HEK293 (cell line): ENCODE results near the gene PTPRN2.

Source experiments
- CTCF ChIA-PET: fragments of 350-600 bp; formaldehyde crosslinking; extraction: SDS; loops from one replicate; lab custom pipeline; 2021; ENCODE audit warnings: antibody characterized with exemption; lab: Yijun Ruan, JAX
- POLR2A ChIA-PET: fragments of 300-600 bp; formaldehyde crosslinking; extraction: SDS; loops from one replicate; lab custom pipeline; 2020; ENCODE audit warnings: antibody characterized with exemption, inconsistent platforms; lab: Yijun Ruan, JAX
- H3K27ac ChIP-seq: fragments of 200-500 bp; sonication (Bioruptor generic); 2 replicates; pipeline ENCODE4 v1.5.1; 2014; ENCODE audit warnings: low read depth, low read length, control low read depth, inconsistent platforms; ENCODE audit errors: extremely low read depth
- H3K36me3 ChIP-seq, 2 experiments: fragments of 200-500 bp in 1 of 2; sonication (Bioruptor generic) in 1 of 2; 1 replicate in 1 of 2; 2 replicates in 1 of 2; pipeline ENCODE4 v1.5.1; 2014 to 2017; ENCODE audit warnings: inconsistent platforms in 2 of 2, low read length in 2 of 2; ENCODE audit not compliant: control insufficient read depth in 2 of 2, insufficient read depth in 1 of 2
- H3K4me1 ChIP-seq: fragments of 200-500 bp; sonication (Bioruptor generic); 2 replicates; pipeline ENCODE4 v1.5.1; 2014; ENCODE audit warnings: mild to moderate bottlenecking, low read length, inconsistent platforms; ENCODE audit not compliant: control insufficient read depth, insufficient read depth
- H3K4me3 ChIP-seq: 2 replicates; pipeline ENCODE4 v1.5.1; 2011; ENCODE audit warnings: low read depth, mild to moderate bottlenecking, control low read depth, low read length, moderate library complexity
- H3K9me3 ChIP-seq: fragments of 200-500 bp; sonication (Bioruptor generic); 2 replicates; pipeline ENCODE4 v1.5.1; 2014; ENCODE audit warnings: low read depth, low read length, inconsistent platforms; ENCODE audit not compliant: control insufficient read depth, insufficient read depth
- ELK4 ChIP-seq: IDR thresholded peaks from 2 replicates; pipeline ENCODE4 v1.6.1; 2011; ENCODE audit warnings: mild to moderate bottlenecking, low read depth, low read length, borderline replicate concordance
- GLI2 ChIP-seq: fragments of 450-650 bp; formaldehyde crosslinking; IDR thresholded peaks from 2 replicates; pipeline ENCODE4; 2017; ENCODE audit warnings: missing biosample characterization, missing genetic modification characterization, low read depth, borderline replicate concordance
- GLI4 ChIP-seq: fragments of 450-650 bp; formaldehyde crosslinking; IDR thresholded peaks from 2 replicates; pipeline ENCODE4 v1.5.1; 2016; ENCODE audit warnings: missing biosample characterization, missing genetic modification characterization
- KLF9 ChIP-seq: fragments of 450-650 bp; formaldehyde crosslinking; IDR thresholded peaks from 2 replicates; pipeline ENCODE4 v1.5.1; 2016; ENCODE audit warnings: missing biosample characterization, missing genetic modification characterization, low read depth
- ZBTB20 ChIP-seq: fragments of 450-650 bp; formaldehyde crosslinking; IDR thresholded peaks from 2 replicates; pipeline ENCODE4 v1.5.1; 2016; ENCODE audit warnings: missing biosample characterization, missing genetic modification characterization
- ZBTB49 ChIP-seq: fragments of 450-650 bp; formaldehyde crosslinking; IDR thresholded peaks from 2 replicates; pipeline ENCODE4 v1.5.1; 2016; ENCODE audit warnings: missing biosample characterization, missing genetic modification characterization, low read depth
- ZIC2 ChIP-seq: fragments of 450-650 bp; formaldehyde crosslinking; IDR thresholded peaks from 2 replicates; pipeline ENCODE4 v1.5.1; 2016; ENCODE audit warnings: missing biosample characterization, missing genetic modification characterization
- ZNF112 ChIP-seq: fragments of 450-650 bp; formaldehyde crosslinking; IDR thresholded peaks from 2 replicates; pipeline ENCODE4 v1.5.0; 2017; ENCODE audit warnings: missing biosample characterization, missing genetic modification characterization
- ZNF114 ChIP-seq: fragments of 450-650 bp; formaldehyde crosslinking; IDR thresholded peaks from 2 replicates; pipeline ENCODE4 v1.5.0; 2017; ENCODE audit warnings: missing biosample characterization, missing genetic modification characterization
- ZNF18 ChIP-seq: fragments of 450-650 bp; formaldehyde crosslinking; IDR thresholded peaks from 2 replicates; pipeline ENCODE4 v1.5.1; 2016; ENCODE audit warnings: missing biosample characterization, missing genetic modification characterization
- ZNF23 ChIP-seq: fragments of 450-650 bp; formaldehyde crosslinking; IDR thresholded peaks from 2 replicates; pipeline ENCODE4 v1.5.1; 2016; ENCODE audit warnings: missing biosample characterization, missing genetic modification characterization, borderline replicate concordance
- ZNF354C ChIP-seq: fragments of 450-650 bp; formaldehyde crosslinking; IDR thresholded peaks from 2 replicates; pipeline ENCODE4 v1.5.1; 2016; ENCODE audit warnings: missing biosample characterization, missing genetic modification characterization, low read depth, borderline replicate concordance
- ZNF394 ChIP-seq: fragments of 450-650 bp; formaldehyde crosslinking; IDR thresholded peaks from 2 replicates; pipeline ENCODE4 v1.5.1; 2016; ENCODE audit warnings: missing biosample characterization, missing genetic modification characterization, mild to moderate bottlenecking, moderate library complexity, borderline replicate concordance
- ZNF473 ChIP-seq: fragments of 450-650 bp; formaldehyde crosslinking; IDR thresholded peaks from 2 replicates; pipeline ENCODE4 v1.5.1; 2017; ENCODE audit warnings: missing biosample characterization, missing genetic modification characterization
- ZNF621 ChIP-seq: fragments of 450-650 bp; formaldehyde crosslinking; IDR thresholded peaks from 2 replicates; pipeline ENCODE4 v1.5.1; 2017; ENCODE audit warnings: missing biosample characterization, missing genetic modification characterization
- ZNF830 ChIP-seq: fragments of 450-650 bp; IDR thresholded peaks from 2 replicates; pipeline ENCODE4 v1.5.0; 2018; ENCODE audit warnings: missing biosample characterization, missing genetic modification characterization, low read depth, mild to moderate bottlenecking, moderate library complexity
- ZSCAN30 ChIP-seq: fragments of 450-650 bp; IDR thresholded peaks from 2 replicates; pipeline ENCODE4 v1.5.1; 2018; ENCODE audit warnings: missing biosample characterization, mild to moderate bottlenecking, missing genetic modification characterization, moderate library complexity
- TF ChIP-seq, protein P1 (sequence below): fragments of 450-650 bp; IDR thresholded peaks from 2 replicates; pipeline ENCODE4 v1.5.1; 2018; ENCODE audit warnings: missing biosample characterization, missing genetic modification characterization
- TF ChIP-seq, protein P2 (sequence below): fragments of 450-650 bp; formaldehyde crosslinking; IDR thresholded peaks from 2 replicates; pipeline ENCODE4 v1.5.1; 2016; ENCODE audit warnings: missing biosample characterization, missing genetic modification characterization
- TF ChIP-seq, protein P3 (sequence below): fragments of 450-650 bp; formaldehyde crosslinking; IDR thresholded peaks from 2 replicates; pipeline ENCODE4 v1.5.1; 2016; ENCODE audit warnings: missing biosample characterization, missing genetic modification characterization, borderline replicate concordance

PTPRN2 gene

DNA sequence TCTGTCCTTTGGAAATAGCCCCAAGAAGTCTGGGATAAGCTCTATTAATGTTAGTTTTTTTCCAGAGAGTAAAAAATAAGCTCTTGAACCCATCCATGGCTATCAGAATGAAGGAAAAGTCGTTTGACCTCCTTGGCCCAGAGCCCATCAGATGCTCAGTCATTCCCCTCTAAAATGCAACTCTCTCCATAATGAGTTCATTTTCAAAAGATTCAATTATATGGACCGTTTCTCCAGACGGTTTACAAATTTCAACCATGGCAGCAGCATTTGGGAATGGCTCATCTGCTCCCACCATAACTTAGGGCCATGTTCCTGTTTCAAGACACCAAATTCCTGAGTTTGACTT is 220.0 kb downstream of the PTPRN2 start (continued):
- TF ChIP-seq KLF9 (tag by site-specific recombination), result no peak
- no peak for TF ChIP-seq ZNF621 (tag by site-specific recombination)
- no peak for TF ChIP-seq ZNF394 (tag by site-specific recombination)
- TF ChIP-seq, all 188 proteins: peak for 0

GRCh38 chr7:158366916-158367633 is 220.5 kb downstream of the PTPRN2 start:
- Histone ChIP-seq H3K9me3 (no peaks in the 10 kb centered on the region), H3K4me3 (no peak overlapping the region), H3K27ac (no peak overlapping the region), H3K4me1 (no peaks in the 10 kb centered on the region), H3K36me3 (no peaks in the 10 kb centered on the region)
- TF ChIP-seq ZBTB20 (no peak), ZIC2 (peak; percentile 77), ELK4 (no peak)
- ChIA-PET POLR2A (no interaction called here), CTCF (no interaction called here)

DNA sequence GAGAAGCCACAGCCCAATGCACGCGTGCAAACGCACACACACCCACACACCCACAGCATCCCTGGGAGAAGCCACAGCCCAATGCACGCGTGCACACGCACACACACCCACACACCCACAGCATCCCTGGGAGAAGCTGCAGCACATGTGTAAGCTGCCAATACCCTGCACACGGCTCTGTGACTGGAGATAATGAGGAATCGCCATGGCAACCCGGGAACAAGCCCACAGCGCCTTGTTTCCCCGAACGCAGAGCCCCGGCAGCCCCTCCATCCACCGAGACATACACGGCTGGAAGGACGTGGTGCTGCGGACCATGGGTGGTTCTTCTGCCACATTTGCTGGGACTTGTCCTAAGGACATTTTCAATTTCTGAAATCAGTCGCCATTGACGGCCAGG is 221.3 kb downstream of the PTPRN2 start:
- Histone ChIP-seq H3K4me3 (no peak overlapping the region), H3K4me1 (no peaks in the 10 kb centered on the region), H3K27ac (no peak overlapping the region), H3K36me3 (no peaks in the 10 kb centered on the region), H3K9me3 (no peaks in the 10 kb centered on the region)
- CTCF ChIA-PET, result no interaction called here
- POLR2A ChIA-PET, result no interaction called here
- TF ChIP-seq ZNF473 (tag by site-specific recombination) (no peak), GLI4 (tag by site-specific recombination) (no peak), ZNF112 (no peak), ZBTB49 (no peak), ZNF23 (tag by site-specific recombination) (no peak), ZNF18 (no peak), GLI2 (tag by site-specific recombination) (no peak), KLF9 (tag by site-specific recombination) (no peak), ZNF114 (no peak), ZSCAN30 (tag by site-specific recombination) (no peak), ZNF830 (tag by site-specific recombination) (no peak), ZNF354C (tag by site-specific recombination) (no peak)
- TF ChIP-seq, protein P1, sequence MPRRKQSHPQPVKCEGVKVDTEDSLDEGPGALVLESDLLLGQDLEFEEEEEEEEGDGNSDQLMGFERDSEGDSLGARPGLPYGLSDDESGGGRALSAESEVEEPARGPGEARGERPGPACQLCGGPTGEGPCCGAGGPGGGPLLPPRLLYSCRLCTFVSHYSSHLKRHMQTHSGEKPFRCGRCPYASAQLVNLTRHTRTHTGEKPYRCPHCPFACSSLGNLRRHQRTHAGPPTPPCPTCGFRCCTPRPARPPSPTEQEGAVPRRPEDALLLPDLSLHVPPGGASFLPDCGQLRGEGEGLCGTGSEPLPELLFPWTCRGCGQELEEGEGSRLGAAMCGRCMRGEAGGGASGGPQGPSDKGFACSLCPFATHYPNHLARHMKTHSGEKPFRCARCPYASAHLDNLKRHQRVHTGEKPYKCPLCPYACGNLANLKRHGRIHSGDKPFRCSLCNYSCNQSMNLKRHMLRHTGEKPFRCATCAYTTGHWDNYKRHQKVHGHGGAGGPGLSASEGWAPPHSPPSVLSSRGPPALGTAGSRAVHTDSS (tag by site-specific recombination), result no peak
- TF ChIP-seq, protein P2, sequence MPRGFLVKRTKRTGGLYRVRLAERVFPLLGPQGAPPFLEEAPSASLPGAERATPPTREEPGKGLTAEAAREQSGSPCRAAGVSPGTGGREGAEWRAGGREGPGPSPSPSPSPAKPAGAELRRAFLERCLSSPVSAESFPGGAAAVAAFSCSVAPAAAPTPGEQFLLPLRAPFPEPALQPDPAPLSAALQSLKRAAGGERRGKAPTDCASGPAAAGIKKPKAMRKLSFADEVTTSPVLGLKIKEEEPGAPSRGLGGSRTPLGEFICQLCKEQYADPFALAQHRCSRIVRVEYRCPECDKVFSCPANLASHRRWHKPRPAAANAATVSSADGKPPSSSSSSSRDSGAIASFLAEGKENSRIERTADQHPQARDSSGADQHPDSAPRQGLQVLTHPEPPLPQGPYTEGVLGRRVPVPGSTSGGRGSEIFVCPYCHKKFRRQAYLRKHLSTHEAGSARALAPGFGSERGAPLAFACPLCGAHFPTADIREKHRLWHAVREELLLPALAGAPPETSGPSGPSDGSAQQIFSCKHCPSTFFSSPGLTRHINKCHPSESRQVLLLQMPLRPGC (tag by site-specific recombination), result no peak
- TF ChIP-seq, protein P3, sequence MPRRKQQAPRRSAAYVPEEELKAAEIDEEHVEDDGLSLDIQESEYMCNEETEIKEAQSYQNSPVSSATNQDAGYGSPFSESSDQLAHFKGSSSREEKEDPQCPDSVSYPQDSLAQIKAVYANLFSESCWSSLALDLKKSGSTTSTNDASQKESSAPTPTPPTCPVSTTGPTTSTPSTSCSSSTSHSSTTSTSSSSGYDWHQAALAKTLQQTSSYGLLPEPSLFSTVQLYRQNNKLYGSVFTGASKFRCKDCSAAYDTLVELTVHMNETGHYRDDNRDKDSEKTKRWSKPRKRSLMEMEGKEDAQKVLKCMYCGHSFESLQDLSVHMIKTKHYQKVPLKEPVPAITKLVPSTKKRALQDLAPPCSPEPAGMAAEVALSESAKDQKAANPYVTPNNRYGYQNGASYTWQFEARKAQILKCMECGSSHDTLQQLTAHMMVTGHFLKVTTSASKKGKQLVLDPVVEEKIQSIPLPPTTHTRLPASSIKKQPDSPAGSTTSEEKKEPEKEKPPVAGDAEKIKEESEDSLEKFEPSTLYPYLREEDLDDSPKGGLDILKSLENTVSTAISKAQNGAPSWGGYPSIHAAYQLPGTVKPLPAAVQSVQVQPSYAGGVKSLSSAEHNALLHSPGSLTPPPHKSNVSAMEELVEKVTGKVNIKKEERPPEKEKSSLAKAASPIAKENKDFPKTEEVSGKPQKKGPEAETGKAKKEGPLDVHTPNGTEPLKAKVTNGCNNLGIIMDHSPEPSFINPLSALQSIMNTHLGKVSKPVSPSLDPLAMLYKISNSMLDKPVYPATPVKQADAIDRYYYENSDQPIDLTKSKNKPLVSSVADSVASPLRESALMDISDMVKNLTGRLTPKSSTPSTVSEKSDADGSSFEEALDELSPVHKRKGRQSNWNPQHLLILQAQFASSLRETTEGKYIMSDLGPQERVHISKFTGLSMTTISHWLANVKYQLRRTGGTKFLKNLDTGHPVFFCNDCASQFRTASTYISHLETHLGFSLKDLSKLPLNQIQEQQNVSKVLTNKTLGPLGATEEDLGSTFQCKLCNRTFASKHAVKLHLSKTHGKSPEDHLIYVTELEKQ (tag by site-specific recombination), result no peak
